ENCODE results near the gene NAA40.

NAA40 gene

GRCh38 chr11:64005691-64006090 lies 66.9 kb downstream of the NAA40 start:
- Histone ChIP-seq H3K4me3 (ENCODE audit: low read length, poor library complexity, severe bottlenecking) (no peak overlapping the region), H3K9me3 (ENCODE audit: insufficient read depth, low read depth, low read length) (no peaks in the 10 kb centered on the region), H3K9ac (ENCODE audit: low read depth, low read length, poor library complexity, severe bottlenecking) (no peak overlapping the region), H2AFZ (ENCODE audit: low read length) (no peak overlapping the region), H3K36me3 (ENCODE audit: insufficient read depth, low read length) (peaks cover 7% of the 10 kb centered on the region; the same call in 1 of the 2 replicates), H3K4me1 (ENCODE audit: insufficient read depth, low read length, poor library complexity, severe bottlenecking) (no peaks in the 10 kb centered on the region), H3F3A (ENCODE audit: low read depth) (no peaks in the 10 kb centered on the region), H3K9me2 (replicated peaks; ENCODE audit: low read depth, low read length) (no peaks in the 10 kb centered on the region), H3K27me3 (ENCODE audit: insufficient read depth, low read length, poor library complexity, severe bottlenecking) (no peaks in the 10 kb centered on the region), H4K20me1 (ENCODE audit: insufficient read depth, low read length, poor library complexity, severe bottlenecking) (peaks cover 6% of the 10 kb centered on the region), H3K79me2 (ENCODE audit: insufficient read depth, low read length) (no peaks in the 10 kb centered on the region), H3K4me2 (ENCODE audit: low read depth, low read length, poor library complexity, severe bottlenecking) (no peak overlapping the region)
- TF ChIP-seq CTCF (conservative IDR thresholded peaks at IDR 0.05; ENCODE audit: low read length) (no peak), EZH2phosphoT487 (IDR thresholded peaks at IDR 0.05; ENCODE audit: borderline replicate concordance) (no peak)

- Histone ChIP-seq H3K4me3 (ENCODE audit: low read length, poor library complexity, severe bottlenecking) (no peak overlapping the region), H2AFZ (ENCODE audit: low read length) (no peak overlapping the region), H3F3A (ENCODE audit: low read depth) (no peaks in the 10 kb centered on the region), H4K20me1 (ENCODE audit: insufficient read depth, low read length, poor library complexity, severe bottlenecking) (peaks cover 6% of the 10 kb centered on the region), H3K4me1 (ENCODE audit: insufficient read depth, low read length, poor library complexity, severe bottlenecking) (no peaks in the 10 kb centered on the region), H3K27me3 (ENCODE audit: insufficient read depth, low read length, poor library complexity, severe bottlenecking) (no peaks in the 10 kb centered on the region), H3K9me3 (ENCODE audit: insufficient read depth, low read depth, low read length) (no peaks in the 10 kb centered on the region), H3K79me2 (ENCODE audit: insufficient read depth, low read length) (no peaks in the 10 kb centered on the region), H3K36me3 (ENCODE audit: insufficient read depth, low read length) (peaks cover 3% of the 10 kb centered on the region; the same call in 1 of the 2 replicates), H3K4me2 (ENCODE audit: low read depth, low read length, poor library complexity, severe bottlenecking) (no peak overlapping the region), H3K9ac (ENCODE audit: low read depth, low read length, poor library complexity, severe bottlenecking) (no peak overlapping the region), H3K9me2 (replicated peaks; ENCODE audit: low read depth, low read length) (no peaks in the 10 kb centered on the region)
- TF ChIP-seq EZH2phosphoT487 (IDR thresholded peaks at IDR 0.05; ENCODE audit: borderline replicate concordance) (no peak), CTCF (conservative IDR thresholded peaks at IDR 0.05; ENCODE audit: low read length) (no peak)
Observed at GRCh38 chr11:64006398-64006797, 67.6 kb downstream of the NAA40 start.
